Measurements from ENCODE around the gene NBEAL1. TPM values are rescaled to one million over a fixed set of nuclear protein-coding genes. Genes with fewer than 3 reads are reported as not detected.

Gene NBEAL1
- total and polyA plus RNA-seq, 9 donors, result 4.6 to 36.2 (median 26.2) TPM

GRCh38 chr2:203122317-203122986 is 107.8 kb downstream of the NBEAL1 start:
- H3K4me3 ChIP-seq, result no peak overlapping the region
- H3K36me3 ChIP-seq, result no peaks in the 10 kb centered on the region
- no peak for DNase-seq
- H3K9me3 ChIP-seq, result no peaks in the 10 kb centered on the region
- H3K27ac ChIP-seq, result no peak overlapping the region
- H3K27me3 ChIP-seq, result no peaks in the 10 kb centered on the region
- TF ChIP-seq CTCF (IDR thresholded peaks at IDR 0.05) (no peak), EP300 (IDR thresholded peaks at IDR 0.05) (no peak), POLR2A (IDR thresholded peaks at IDR 0.05) (no peak)
- H3K4me1 ChIP-seq (ENCODE audit: insufficient read depth), result no peaks in the 10 kb centered on the region
- 38 to 67% (median 42%) methylated on average over 1 of the region's 1 CpG for WGBS, 3 donors
- intact Hi-C loops (cut with DNase I), result no loop called here

- no peaks in the 10 kb centered on the region for H3K36me3 ChIP-seq
- H3K4me1 ChIP-seq (ENCODE audit: insufficient read depth), result no peaks in the 10 kb centered on the region
- intact Hi-C loops (cut with DNase I), result no loop called here
- H3K27me3 ChIP-seq, result no peaks in the 10 kb centered on the region
- 32 to 60% (median 54%) methylated on average over 2 of the region's 2 CpGs for WGBS, 3 donors
- H3K27ac ChIP-seq, result no peak overlapping the region
- DNase-seq, result no peak
- H3K4me3 ChIP-seq, result no peak overlapping the region
- no peak for TF ChIP-seq POLR2A (IDR thresholded peaks at IDR 0.05)
- no peak for TF ChIP-seq EP300 (IDR thresholded peaks at IDR 0.05)
- no peak for TF ChIP-seq CTCF (IDR thresholded peaks at IDR 0.05)
- no peaks in the 10 kb centered on the region for H3K9me3 ChIP-seq
Observed at GRCh38 chr2:203126996-203127395, 112.3 kb downstream of the NBEAL1 start.

- Histone ChIP-seq H3K36me3 (no peaks in the 10 kb centered on the region), H3K4me1 (ENCODE audit: insufficient read depth) (no peaks in the 10 kb centered on the region), H3K9me3 (no peaks in the 10 kb centered on the region), H3K27ac (no peak overlapping the region), H3K27me3 (no peaks in the 10 kb centered on the region), H3K4me3 (no peak overlapping the region)
- WGBS, 3 donors, result 92 to 96% (median 92%) methylated on average over 4 of the region's 4 CpGs
- TF ChIP-seq CTCF (IDR thresholded peaks at IDR 0.05) (no peak), EP300 (IDR thresholded peaks at IDR 0.05) (no peak)
- DNase-seq, result no peak
- intact Hi-C loops (cut with DNase I), result no loop called here
Observed at GRCh38 chr2:203135105-203135504, 120.4 kb downstream of the NBEAL1 start.

- TF ChIP-seq CTCF (IDR thresholded peaks at IDR 0.05), result no peak
- no peak for TF ChIP-seq POLR2A (IDR thresholded peaks at IDR 0.05)
- no peak for TF ChIP-seq EP300 (IDR thresholded peaks at IDR 0.05)
- no peaks in the 10 kb centered on the region for H3K9me3 ChIP-seq
- H3K4me1 ChIP-seq (ENCODE audit: insufficient read depth), result no peaks in the 10 kb centered on the region
- no peaks in the 10 kb centered on the region for H3K36me3 ChIP-seq
- no peaks in the 10 kb centered on the region for H3K27me3 ChIP-seq
- no peak for DNase-seq
- no peak overlapping the region for H3K4me3 ChIP-seq
- intact Hi-C loops (cut with DNase I), result no loop called here
- H3K27ac ChIP-seq, result no peak overlapping the region
Observed at GRCh38 chr2:203143391-203143790, 128.7 kb downstream of the NBEAL1 start.

Measured in ovary (tissue), 9 donors.